HAP-1 (cell line): ENCODE results near the gene TANGO6.

Experiments
- DNase-seq, 2 experiments: peaks; one replicate each; pipeline ENCODE4 v3.0.0-alpha.2; 2016 to 2020; ENCODE audit warnings: low spot score in 2 of 2
- H3K27me3 ChIP-seq: fragments of 250-450 bp; sonication (Bioruptor Pico); 2 replicates; pipeline ENCODE4 v1.5.1; 2020; ENCODE audit warnings: low read depth, mild to moderate bottlenecking, moderate library complexity
- H3K36me3 ChIP-seq: fragments of 250-450 bp; sonication (Bioruptor Pico); replicated peaks from 2 replicates; pipeline ENCODE4 v1.5.1; 2020; ENCODE audit warnings: mild to moderate bottlenecking
- H3K4me1 ChIP-seq: fragments of 250-450 bp; sonication (Bioruptor Pico); 2 replicates; pipeline ENCODE4 v1.5.1; 2020; ENCODE audit warnings: mild to moderate bottlenecking
- H3K4me3 ChIP-seq: fragments of 250-450 bp; sonication (Bioruptor Pico); 2 replicates; pipeline ENCODE4 v1.5.1; 2020; ENCODE audit warnings: mild to moderate bottlenecking, moderate library complexity
- H3K9me3 ChIP-seq: fragments of 250-450 bp; sonication (Bioruptor Pico); 2 replicates; pipeline ENCODE4 v1.5.1; 2020; ENCODE audit warnings: mild to moderate bottlenecking, moderate library complexity
- in situ Hi-C: fragments of 300-500 bp; cut with MboI; formaldehyde crosslinking; loops from 3 replicates; pipeline ENCODE4 v1.14.3; 2020; ENCODE audit warnings: low sequenced_read_pairs, inconsistent platforms, mixed read lengths

The TANGO6 gene

DNA sequence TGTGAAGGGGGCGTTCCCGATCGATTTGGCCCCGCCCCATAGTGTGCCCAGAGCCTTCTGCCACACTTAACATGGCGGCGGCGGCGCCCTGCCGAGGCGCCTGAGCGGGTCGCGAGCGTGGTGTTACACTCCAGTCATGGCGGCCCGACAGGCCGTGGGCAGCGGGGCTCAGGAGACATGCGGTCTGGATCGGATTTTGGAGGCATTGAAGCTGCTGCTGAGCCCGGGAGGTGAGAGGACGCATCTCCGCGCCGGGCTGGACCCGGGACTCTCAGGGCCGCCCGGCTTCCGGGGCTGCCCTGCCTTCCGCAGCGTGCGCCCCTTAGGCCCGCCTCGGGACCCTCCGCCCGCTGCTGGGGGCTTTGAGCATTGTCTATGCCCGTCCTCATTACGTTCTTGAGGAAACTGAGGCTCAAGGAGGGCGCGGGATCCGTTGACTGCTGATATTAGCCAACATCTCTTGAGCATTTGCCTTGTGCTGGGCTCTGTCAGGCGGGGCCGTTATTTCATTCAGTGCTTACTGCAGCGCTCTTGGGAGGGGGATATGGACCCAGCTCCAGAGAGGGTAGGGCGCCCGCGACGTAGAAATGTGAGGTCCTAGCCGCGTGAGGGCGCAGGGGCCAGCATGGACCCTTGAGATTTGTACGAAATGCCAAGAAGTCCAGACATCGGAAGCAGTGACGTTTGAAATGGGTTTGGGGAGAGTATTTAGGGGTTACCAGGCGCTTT, at the start of gene TANGO6:
TANGO6 (plus strand) TSS at position 50 of the 729 bp plus-strand sequence; CDS start at position 137, 87 bp downstream.
- in situ Hi-C loops = no loop called here
- peaks cover 10% of the 10 kb centered on the region for H3K4me1 ChIP-seq
- no peaks in the 10 kb centered on the region for H3K9me3 ChIP-seq
- DNase-seq = peak; percentile 86 to 91
- H3K27me3 ChIP-seq = no peaks in the 10 kb centered on the region
- peak within 1 kb of the TSS; percentile 92 for H3K4me3 ChIP-seq
- no peaks in the 10 kb centered on the region for H3K36me3 ChIP-seq

DNA sequence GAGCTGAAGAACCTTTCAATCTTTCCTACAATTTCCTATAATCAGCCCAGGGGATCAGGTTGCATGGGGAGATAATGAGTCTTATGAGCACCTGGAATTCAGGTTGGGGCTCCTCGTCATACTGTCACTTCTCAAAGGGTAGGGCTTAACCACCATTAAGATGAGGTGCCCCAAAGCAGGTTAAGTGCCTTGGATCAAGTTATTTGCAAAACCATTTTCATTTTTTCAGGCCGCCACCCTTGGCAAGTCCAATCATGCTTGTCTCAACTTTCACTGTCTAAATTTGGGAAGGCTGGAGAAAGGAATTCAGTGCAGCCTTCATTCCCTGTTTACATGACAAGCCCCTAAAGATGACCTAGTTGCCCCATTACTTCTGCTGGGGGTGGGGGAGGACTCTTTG, 44.9 kb upstream of the TANGO6 start:
- no peaks in the 10 kb centered on the region for H3K9me3 ChIP-seq
- in situ Hi-C loops = no loop called here
- H3K4me1 ChIP-seq = 0 out of 2 replicates have a peak, but pooled peaks cover 2% of the 10 kb centered on the region
- no peaks in the 10 kb centered on the region for H3K27me3 ChIP-seq
- H3K36me3 ChIP-seq = no peaks in the 10 kb centered on the region
- DNase-seq = no peak
- no peak overlapping the region for H3K4me3 ChIP-seq

- in situ Hi-C loops = no loop called here
- no peak overlapping the region for H3K4me3 ChIP-seq
- DNase-seq = peak; percentile 73 to 80
- H3K4me1 ChIP-seq = 0 out of 2 replicates have a peak, but pooled peaks cover 2% of the 10 kb centered on the region
- H3K27me3 ChIP-seq = no peaks in the 10 kb centered on the region
- no peaks in the 10 kb centered on the region for H3K9me3 ChIP-seq
- no peaks in the 10 kb centered on the region for H3K36me3 ChIP-seq
These were observed 43.0 kb upstream of the TANGO6 start for GRCh38 chr16:68800257-68800875.

DNA sequence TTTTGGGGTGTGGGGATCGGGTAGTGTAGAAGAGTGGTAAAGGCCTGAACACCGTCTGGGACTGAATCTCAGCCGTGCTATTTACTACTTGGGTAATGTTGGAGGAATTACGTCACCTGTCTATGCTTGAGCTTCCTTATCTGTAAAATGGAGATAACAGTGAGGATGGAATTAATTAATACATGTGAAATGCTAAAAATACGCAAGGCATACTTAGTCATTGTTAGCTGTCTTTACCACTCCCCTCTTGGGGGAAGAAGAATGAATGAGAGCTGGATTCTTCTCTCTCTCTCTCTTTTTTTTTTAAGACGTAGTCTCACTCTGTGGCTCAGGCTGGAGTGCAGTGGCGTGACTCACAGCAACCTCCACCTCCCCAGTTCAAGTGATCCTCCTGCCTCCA, 41.1 kb upstream of the TANGO6 start:
- DNase-seq = no peak
- H3K9me3 ChIP-seq = no peaks in the 10 kb centered on the region
- H3K36me3 ChIP-seq = no peaks in the 10 kb centered on the region
- H3K27me3 ChIP-seq = no peaks in the 10 kb centered on the region
- H3K4me3 ChIP-seq = no peak overlapping the region
- 0 out of 2 replicates have a peak, but pooled peaks cover 2% of the 10 kb centered on the region for H3K4me1 ChIP-seq
- in situ Hi-C loops = no loop called here

- Histone ChIP-seq H3K36me3 (no peaks in the 10 kb centered on the region), H3K9me3 (no peaks in the 10 kb centered on the region), H3K4me3 (no peak overlapping the region), H3K4me1 (no peaks in the 10 kb centered on the region), H3K27me3 (no peaks in the 10 kb centered on the region)
- no peak for DNase-seq
- in situ Hi-C loops = no loop called here
These were observed 36.9 kb upstream of the TANGO6 start for GRCh38 chr16:68806422-68806821.

DNA sequence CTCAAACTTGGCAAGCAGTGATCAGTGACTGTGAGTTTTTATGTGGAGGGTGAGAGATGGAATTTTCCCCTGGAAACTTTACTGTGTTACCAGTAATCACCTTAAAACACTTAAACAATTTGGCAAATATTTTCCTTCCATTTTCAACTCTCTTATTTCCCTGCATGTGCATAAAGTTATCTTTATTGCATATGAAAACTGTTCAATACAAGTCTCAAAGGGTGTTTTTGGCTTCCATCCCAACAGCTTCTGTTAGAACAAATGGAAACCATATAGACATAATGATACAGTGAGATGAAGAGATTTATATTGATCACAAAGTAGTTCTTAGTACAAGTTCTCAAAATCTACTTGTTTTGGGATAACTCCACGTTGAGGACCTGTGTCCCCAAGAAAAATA, 36.4 kb upstream of the TANGO6 start:
- in situ Hi-C loops = no loop called here
- no peaks in the 10 kb centered on the region for H3K9me3 ChIP-seq
- H3K27me3 ChIP-seq = no peaks in the 10 kb centered on the region
- DNase-seq = no peak
- no peak overlapping the region for H3K4me3 ChIP-seq
- H3K36me3 ChIP-seq = no peaks in the 10 kb centered on the region
- no peaks in the 10 kb centered on the region for H3K4me1 ChIP-seq

DNA sequence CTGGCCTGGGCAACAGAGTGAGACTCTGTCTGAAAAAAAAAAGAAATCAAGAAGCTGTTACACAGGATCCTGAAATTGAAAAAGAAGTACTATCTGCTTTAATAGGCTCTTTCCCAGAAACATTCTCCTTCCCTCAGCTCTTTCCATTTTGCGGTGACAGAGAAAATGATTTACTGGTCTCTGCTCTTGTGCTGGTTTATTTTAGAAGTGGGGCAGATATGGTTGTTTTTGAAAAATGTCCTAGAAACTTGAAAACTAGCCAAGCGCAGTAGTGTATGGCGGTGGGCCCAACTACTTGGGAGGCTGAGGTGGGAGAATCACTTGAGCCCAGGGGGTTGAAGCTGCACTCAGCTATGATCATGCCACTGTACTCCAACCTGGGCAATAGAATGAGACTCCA, 28.8 kb upstream of the TANGO6 start:
- Histone ChIP-seq H3K9me3 (no peaks in the 10 kb centered on the region), H3K4me1 (no peaks in the 10 kb centered on the region), H3K36me3 (no peaks in the 10 kb centered on the region), H3K27me3 (no peaks in the 10 kb centered on the region), H3K4me3 (no peak overlapping the region)
- in situ Hi-C loops = no loop called here
- no peak for DNase-seq

DNA sequence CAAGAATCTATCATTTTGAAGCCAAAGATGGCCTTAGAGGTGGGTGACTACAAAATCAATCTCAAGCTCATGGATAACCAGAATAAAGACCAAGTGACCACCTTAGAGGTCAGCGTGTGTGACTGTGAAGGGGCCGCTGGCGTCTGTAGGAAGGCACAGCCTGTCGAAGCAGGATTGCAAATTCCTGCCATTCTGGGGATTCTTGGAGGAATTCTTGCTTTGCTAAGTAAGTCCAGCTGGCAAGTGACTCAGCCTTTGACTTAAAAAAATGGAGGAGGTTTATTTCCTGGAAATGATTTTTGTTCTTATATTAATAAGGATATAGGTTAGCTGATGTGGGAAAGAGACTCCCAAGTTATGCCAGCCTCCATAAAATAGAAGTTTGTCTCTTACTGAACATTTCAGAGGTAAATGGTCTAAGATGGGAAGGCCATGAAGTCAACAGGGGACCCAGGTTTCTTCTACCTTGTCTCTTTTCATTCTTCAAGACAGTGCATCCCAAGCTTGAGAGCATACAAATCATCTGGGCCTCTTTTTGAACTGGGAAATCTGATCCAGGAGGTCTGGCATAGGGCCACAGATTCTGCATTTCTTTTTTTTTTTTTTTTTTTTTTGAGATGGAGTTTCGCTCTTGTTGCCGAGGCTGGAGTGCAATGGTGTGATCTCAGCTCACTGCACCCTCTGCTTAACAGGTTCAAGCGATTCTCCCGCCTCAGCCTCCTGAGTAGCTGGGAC, 19.8 kb upstream of the TANGO6 start:
- Histone ChIP-seq H3K4me1 (no peaks in the 10 kb centered on the region), H3K4me3 (no peak overlapping the region), H3K9me3 (no peaks in the 10 kb centered on the region), H3K36me3 (no peaks in the 10 kb centered on the region), H3K27me3 (no peaks in the 10 kb centered on the region)
- in situ Hi-C loops = no loop called here
- no peak for DNase-seq

GRCh38 chr16:68825427-68825826, 17.9 kb upstream of the TANGO6 start:
- DNase-seq = no peak
- in situ Hi-C loops = no loop called here
- Histone ChIP-seq H3K4me1 (no peaks in the 10 kb centered on the region), H3K9me3 (no peaks in the 10 kb centered on the region), H3K36me3 (no peaks in the 10 kb centered on the region), H3K4me3 (no peak overlapping the region), H3K27me3 (no peaks in the 10 kb centered on the region)

DNA sequence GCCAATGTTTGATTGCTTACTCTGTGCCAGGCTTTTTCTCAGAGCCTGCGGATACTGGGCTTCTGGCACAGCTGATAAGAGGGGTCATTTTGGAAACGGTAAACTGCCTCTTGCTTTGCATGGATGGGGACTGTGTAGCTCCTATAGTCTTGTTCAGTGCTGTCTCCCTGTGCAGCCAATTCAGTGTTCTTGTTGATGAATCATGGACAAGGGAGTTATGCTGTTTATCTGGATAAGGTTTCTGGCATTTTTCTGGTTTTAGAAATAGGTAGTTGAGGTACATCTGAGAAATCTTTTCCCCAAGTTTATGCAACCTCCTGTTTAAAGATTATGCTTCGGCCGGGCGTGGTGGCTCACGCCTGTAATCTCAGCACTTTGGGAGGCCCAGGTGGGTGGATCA, 16.7 kb upstream of the TANGO6 start:
- Histone ChIP-seq H3K4me3 (no peak overlapping the region), H3K27me3 (no peaks in the 10 kb centered on the region), H3K9me3 (no peaks in the 10 kb centered on the region), H3K4me1 (no peaks in the 10 kb centered on the region), H3K36me3 (no peaks in the 10 kb centered on the region)
- in situ Hi-C loops = no loop called here
- DNase-seq = no peak

DNA sequence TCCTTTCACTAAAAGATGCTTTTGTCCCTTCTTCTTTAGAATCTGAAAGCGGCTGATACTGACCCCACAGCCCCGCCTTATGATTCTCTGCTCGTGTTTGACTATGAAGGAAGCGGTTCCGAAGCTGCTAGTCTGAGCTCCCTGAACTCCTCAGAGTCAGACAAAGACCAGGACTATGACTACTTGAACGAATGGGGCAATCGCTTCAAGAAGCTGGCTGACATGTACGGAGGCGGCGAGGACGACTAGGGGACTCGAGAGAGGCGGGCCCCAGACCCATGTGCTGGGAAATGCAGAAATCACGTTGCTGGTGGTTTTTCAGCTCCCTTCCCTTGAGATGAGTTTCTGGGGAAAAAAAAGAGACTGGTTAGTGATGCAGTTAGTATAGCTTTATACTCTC, 10.1 kb upstream of the TANGO6 start:
- in situ Hi-C loops = no loop called here
- Histone ChIP-seq H3K4me3 (no peak overlapping the region), H3K27me3 (no peaks in the 10 kb centered on the region), H3K4me1 (no peaks in the 10 kb centered on the region), H3K36me3 (no peaks in the 10 kb centered on the region), H3K9me3 (no peaks in the 10 kb centered on the region)
- DNase-seq = no peak

- in situ Hi-C loops = no loop called here
These were observed 8.8 kb upstream of the TANGO6 start for GRCh38 chr16:68834550-68834949.

DNA sequence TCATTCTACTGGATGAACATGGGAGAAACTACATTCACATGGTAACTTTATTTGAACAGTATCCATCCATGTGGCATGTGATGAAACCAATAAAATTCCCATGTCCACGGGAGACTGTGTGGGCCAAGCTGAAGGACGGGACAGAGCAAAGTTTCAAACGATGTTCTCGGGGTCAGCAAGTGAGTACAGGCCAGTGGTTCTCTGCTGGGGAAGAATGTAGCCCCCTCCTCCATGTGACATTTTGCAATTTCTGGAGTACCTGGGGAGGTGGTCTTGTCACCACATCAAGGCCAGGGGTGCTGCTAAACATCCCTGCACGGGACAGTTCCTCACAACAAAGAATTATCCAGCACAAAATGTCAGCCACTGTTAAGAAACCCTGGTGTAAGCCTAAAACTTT, 7.4 kb upstream of the TANGO6 start:
- in situ Hi-C loops = no loop called here
- H3K36me3 ChIP-seq = no peaks in the 10 kb centered on the region
- H3K4me3 ChIP-seq = no peak overlapping the region
- no peaks in the 10 kb centered on the region for H3K4me1 ChIP-seq
- H3K9me3 ChIP-seq = no peaks in the 10 kb centered on the region
- DNase-seq = no peak
- no peaks in the 10 kb centered on the region for H3K27me3 ChIP-seq

More at GRCh38 chr16:68834550-68834949, 8.8 kb upstream of the TANGO6 start:
- H3K36me3 ChIP-seq = no peaks in the 10 kb centered on the region
- H3K9me3 ChIP-seq = no peaks in the 10 kb centered on the region
- H3K27me3 ChIP-seq = no peaks in the 10 kb centered on the region
- DNase-seq = no peak
- H3K4me1 ChIP-seq = no peaks in the 10 kb centered on the region
- H3K4me3 ChIP-seq = no peak overlapping the region

DNA sequence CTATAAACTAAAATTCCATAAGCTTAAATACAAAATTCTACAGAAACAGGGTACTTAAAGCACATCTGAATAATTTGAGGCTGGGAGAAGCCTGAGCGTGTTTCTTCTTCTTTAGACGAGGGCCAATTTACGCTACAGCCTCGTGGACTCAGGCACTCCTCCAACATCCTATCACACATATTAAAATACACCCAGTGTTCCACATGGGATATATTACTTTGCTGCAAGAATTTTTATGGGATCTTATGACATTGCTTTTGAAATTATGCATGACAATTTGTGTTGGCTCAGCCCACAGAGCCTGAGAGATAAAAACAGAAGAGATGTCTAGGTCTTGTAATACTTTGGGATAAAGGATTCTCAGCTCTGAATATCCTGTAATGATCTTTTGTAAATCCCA, 3.5 kb upstream of the TANGO6 start:
- H3K27me3 ChIP-seq = no peaks in the 10 kb centered on the region
- no peak for DNase-seq
- H3K9me3 ChIP-seq = no peaks in the 10 kb centered on the region
- no peak overlapping the region for H3K4me3 ChIP-seq
- in situ Hi-C loops = no loop called here
- no peaks in the 10 kb centered on the region for H3K36me3 ChIP-seq
- H3K4me1 ChIP-seq = peaks cover 7% of the 10 kb centered on the region
